ENCODE data around the gene SLC4A4. TPM values are rescaled to one million over a fixed set of nuclear protein-coding genes. Genes with fewer than 3 reads are reported as not detected.

Gene SLC4A4
- total RNA-seq, 1 donor from 2014 or later, result 5.0 TPM

- Mint-ChIP-seq H3K27me3 (ENCODE audit: unreplicated experiment) (no peaks in the 10 kb centered on the region), H3K27ac (ENCODE audit: unreplicated experiment) (no peak overlapping the region)
These were observed 247.4 kb downstream of the SLC4A4 start for GRCh38 chr4:71586087-71586763.

GRCh38 chr4:71587995-71588394 lies 249.2 kb downstream of the SLC4A4 start:
- Mint-ChIP-seq H3K4me1 (ENCODE audit: unreplicated experiment) (no peaks in the 10 kb centered on the region), H3K27ac (ENCODE audit: unreplicated experiment) (no peak overlapping the region), H3K27me3 (ENCODE audit: unreplicated experiment) (no peaks in the 10 kb centered on the region), H3K36me3 (ENCODE audit: low read depth, unreplicated experiment) (no peaks in the 10 kb centered on the region), H3K9me3 (ENCODE audit: unreplicated experiment) (no peaks in the 10 kb centered on the region), H3K4me3 (ENCODE audit: unreplicated experiment) (no peak overlapping the region)
- TF ChIP-seq, protein P1, sequence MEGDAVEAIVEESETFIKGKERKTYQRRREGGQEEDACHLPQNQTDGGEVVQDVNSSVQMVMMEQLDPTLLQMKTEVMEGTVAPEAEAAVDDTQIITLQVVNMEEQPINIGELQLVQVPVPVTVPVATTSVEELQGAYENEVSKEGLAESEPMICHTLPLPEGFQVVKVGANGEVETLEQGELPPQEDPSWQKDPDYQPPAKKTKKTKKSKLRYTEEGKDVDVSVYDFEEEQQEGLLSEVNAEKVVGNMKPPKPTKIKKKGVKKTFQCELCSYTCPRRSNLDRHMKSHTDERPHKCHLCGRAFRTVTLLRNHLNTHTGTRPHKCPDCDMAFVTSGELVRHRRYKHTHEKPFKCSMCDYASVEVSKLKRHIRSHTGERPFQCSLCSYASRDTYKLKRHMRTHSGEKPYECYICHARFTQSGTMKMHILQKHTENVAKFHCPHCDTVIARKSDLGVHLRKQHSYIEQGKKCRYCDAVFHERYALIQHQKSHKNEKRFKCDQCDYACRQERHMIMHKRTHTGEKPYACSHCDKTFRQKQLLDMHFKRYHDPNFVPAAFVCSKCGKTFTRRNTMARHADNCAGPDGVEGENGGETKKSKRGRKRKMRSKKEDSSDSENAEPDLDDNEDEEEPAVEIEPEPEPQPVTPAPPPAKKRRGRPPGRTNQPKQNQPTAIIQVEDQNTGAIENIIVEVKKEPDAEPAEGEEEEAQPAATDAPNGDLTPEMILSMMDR (IDR thresholded peaks at IDR 0.05; ENCODE audit: unreplicated experiment), result no peak
- no peak for DNase-seq (ENCODE audit: low spot score)

More at GRCh38 chr4:71586087-71586763, 247.4 kb downstream of the SLC4A4 start:
- no peaks in the 10 kb centered on the region for H3K9me3 Mint-ChIP-seq (ENCODE audit: unreplicated experiment)
- H3K4me3 Mint-ChIP-seq (ENCODE audit: unreplicated experiment), result no peak overlapping the region
- TF ChIP-seq, protein P1 (IDR thresholded peaks at IDR 0.05; ENCODE audit: unreplicated experiment), result no peak
- H3K36me3 Mint-ChIP-seq (ENCODE audit: low read depth, unreplicated experiment), result no peaks in the 10 kb centered on the region
- no peaks in the 10 kb centered on the region for H3K4me1 Mint-ChIP-seq (ENCODE audit: unreplicated experiment)
- no peak for DNase-seq (ENCODE audit: low spot score)

DNA sequence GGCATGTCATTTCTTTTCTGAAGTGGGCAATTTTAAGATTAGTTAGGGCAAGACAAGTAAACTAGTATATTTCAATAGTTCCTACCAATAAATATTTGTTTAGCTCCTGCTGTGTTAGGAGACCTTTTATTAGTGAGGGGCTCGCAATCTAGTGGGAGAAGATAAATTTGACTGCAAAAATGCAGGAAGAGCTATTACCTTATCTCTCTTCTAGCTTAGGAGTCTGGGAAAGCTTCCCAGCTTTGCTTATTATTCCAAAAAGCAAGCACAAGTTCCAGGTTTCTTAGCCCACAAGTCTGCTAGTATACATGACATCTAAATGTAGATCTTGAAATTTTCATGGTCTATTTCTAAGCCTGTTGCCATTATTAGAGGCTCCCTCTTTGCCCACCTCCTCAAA lies 254.0 kb downstream of the SLC4A4 start:
- Mint-ChIP-seq H3K27ac (ENCODE audit: unreplicated experiment) (no peak overlapping the region), H3K27me3 (ENCODE audit: unreplicated experiment) (no peaks in the 10 kb centered on the region), H3K36me3 (ENCODE audit: low read depth, unreplicated experiment) (no peaks in the 10 kb centered on the region), H3K4me1 (ENCODE audit: unreplicated experiment) (no peaks in the 10 kb centered on the region), H3K9me3 (ENCODE audit: unreplicated experiment) (no peaks in the 10 kb centered on the region), H3K4me3 (ENCODE audit: unreplicated experiment) (no peak overlapping the region)
- TF ChIP-seq, protein P1 (IDR thresholded peaks at IDR 0.05; ENCODE audit: unreplicated experiment), result no peak
- no peak for DNase-seq (ENCODE audit: low spot score)

GRCh38 chr4:71593311-71593710 lies 254.5 kb downstream of the SLC4A4 start:
- no peaks in the 10 kb centered on the region for H3K9me3 Mint-ChIP-seq (ENCODE audit: unreplicated experiment)
- no peaks in the 10 kb centered on the region for H3K27me3 Mint-ChIP-seq (ENCODE audit: unreplicated experiment)
- no peak overlapping the region for H3K4me3 Mint-ChIP-seq (ENCODE audit: unreplicated experiment)
- no peaks in the 10 kb centered on the region for H3K36me3 Mint-ChIP-seq (ENCODE audit: low read depth, unreplicated experiment)
- no peak for DNase-seq (ENCODE audit: low spot score)
- H3K27ac Mint-ChIP-seq (ENCODE audit: unreplicated experiment), result no peak overlapping the region
- H3K4me1 Mint-ChIP-seq (ENCODE audit: unreplicated experiment), result no peaks in the 10 kb centered on the region
- TF ChIP-seq, protein P1 (IDR thresholded peaks at IDR 0.05; ENCODE audit: unreplicated experiment), result no peak

- H3K4me1 Mint-ChIP-seq (ENCODE audit: unreplicated experiment), result no peaks in the 10 kb centered on the region
- H3K27me3 Mint-ChIP-seq (ENCODE audit: unreplicated experiment), result no peaks in the 10 kb centered on the region
- H3K4me3 Mint-ChIP-seq (ENCODE audit: unreplicated experiment), result no peak overlapping the region
- no peak for DNase-seq (ENCODE audit: low spot score)
- no peaks in the 10 kb centered on the region for H3K36me3 Mint-ChIP-seq (ENCODE audit: low read depth, unreplicated experiment)
- H3K27ac Mint-ChIP-seq (ENCODE audit: unreplicated experiment), result no peak overlapping the region
- TF ChIP-seq, protein P1 (IDR thresholded peaks at IDR 0.05; ENCODE audit: unreplicated experiment), result no peak
- no peaks in the 10 kb centered on the region for H3K9me3 Mint-ChIP-seq (ENCODE audit: unreplicated experiment)
These were observed 256.8 kb downstream of the SLC4A4 start for GRCh38 chr4:71595576-71596108.
